WERI-Rb-1 (cell line): ENCODE measurements around the gene SSR2.

Experiments used
- DNase-seq: peaks from one replicate; pipeline ENCODE4 v3.0.0-alpha.2; 2020
- H3K27ac ChIP-seq: fragments of 250-450 bp; sonication (Bioruptor Pico); 2 replicates; pipeline ENCODE4 v1.5.1; 2020; ENCODE audit warnings: mild to moderate bottlenecking, moderate library complexity
- H3K27me3 ChIP-seq: fragments of 250-450 bp; sonication (Bioruptor Pico); 2 replicates; pipeline ENCODE4 v1.5.1; 2021; ENCODE audit warnings: mild to moderate bottlenecking, low read depth, moderate library complexity; ENCODE audit not compliant: insufficient read depth, severe bottlenecking
- H3K36me3 ChIP-seq: fragments of 250-450 bp; sonication (Bioruptor Pico); 2 replicates; pipeline ENCODE4 v1.5.1; 2020; ENCODE audit warnings: mild to moderate bottlenecking, moderate library complexity
- H3K4me3 ChIP-seq: 2 replicates; pipeline ENCODE4 v1.5.1; 2011; ENCODE audit warnings: low read depth, mild to moderate bottlenecking, control low read depth, low read length
- H3K9me3 ChIP-seq: fragments of 250-450 bp; sonication (Bioruptor Pico); 2 replicates; pipeline ENCODE4 v1.5.1; 2021; ENCODE audit warnings: mild to moderate bottlenecking, moderate library complexity; ENCODE audit not compliant: severe bottlenecking
- CTCF ChIP-seq: IDR thresholded peaks from 2 replicates; pipeline ENCODE4 v1.5.1; 2011; ENCODE audit warnings: low read depth, mild to moderate bottlenecking, control low read depth, inconsistent platforms, low read length

The SSR2 gene

GRCh38 chr1:156020293-156021092 is at the start of gene SSR2:
Gene SSR2 (minus strand): TSS chr1:156020951. CDS start chr1:156020167, 784 bp downstream.
- Histone ChIP-seq H3K27me3 (no peaks in the 10 kb centered on the region), H3K9me3 (no peaks in the 10 kb centered on the region), H3K27ac (peak within 1 kb of the TSS; percentile 77), H3K4me3 (peak within 1 kb of the TSS; percentile 81), H3K36me3 (peaks cover 46% of the 10 kb centered on the region)
- peak; percentile 96 for DNase-seq
- TF ChIP-seq CTCF, result no peak

- Histone ChIP-seq H3K4me3 (no peak overlapping the region), H3K9me3 (no peaks in the 10 kb centered on the region), H3K36me3 (peaks cover 24% of the 10 kb centered on the region), H3K27ac (no peak overlapping the region), H3K27me3 (no peaks in the 10 kb centered on the region)
- no peak for DNase-seq
- no peak for TF ChIP-seq CTCF
Measured at GRCh38 chr1:156070548-156070947, 49.8 kb upstream of the SSR2 start.

GRCh38 chr1:156069490-156070455 is 49.0 kb upstream of the SSR2 start:
- no peaks in the 10 kb centered on the region for H3K9me3 ChIP-seq
- TF ChIP-seq CTCF, result no peak
- H3K36me3 ChIP-seq, result peaks cover 16% of the 10 kb centered on the region
- no peaks in the 10 kb centered on the region for H3K27me3 ChIP-seq
- no peak overlapping the region for H3K4me3 ChIP-seq
- no peak overlapping the region for H3K27ac ChIP-seq
- no peak for DNase-seq

- Histone ChIP-seq H3K36me3 (no peaks in the 10 kb centered on the region), H3K4me3 (no peak overlapping the region), H3K27ac (no peak overlapping the region), H3K27me3 (no peaks in the 10 kb centered on the region), H3K9me3 (no peaks in the 10 kb centered on the region)
- DNase-seq, result no peak
- TF ChIP-seq CTCF, result no peak
Measured at GRCh38 chr1:156067262-156067661, 46.5 kb upstream of the SSR2 start.

GRCh38 chr1:156065871-156066270 is 45.1 kb upstream of the SSR2 start:
- no peak for DNase-seq
- TF ChIP-seq CTCF, result no peak
- Histone ChIP-seq H3K27ac (no peak overlapping the region), H3K4me3 (no peak overlapping the region), H3K9me3 (no peaks in the 10 kb centered on the region), H3K36me3 (no peaks in the 10 kb centered on the region), H3K27me3 (no peaks in the 10 kb centered on the region)
